ENCODE data around the gene FAM20B.
"Not testable (repeated sequence)": the region's sequence is repeated elsewhere in the genome, so short reads cannot be mapped to it uniquely, and the experiment has no call there.

- not testable (repeated sequence) for TF ChIP-seq CTCF, POLR2A (IDR thresholded peaks at IDR 0.05)
These were observed 13.9 kb downstream of the FAM20B start for GRCh38 chr1:179039502-179040174.

Data from lower leg skin (tissue), 3 donors.